ENCODE measurements around the gene NFKB1.

The NFKB1 gene

DNA sequence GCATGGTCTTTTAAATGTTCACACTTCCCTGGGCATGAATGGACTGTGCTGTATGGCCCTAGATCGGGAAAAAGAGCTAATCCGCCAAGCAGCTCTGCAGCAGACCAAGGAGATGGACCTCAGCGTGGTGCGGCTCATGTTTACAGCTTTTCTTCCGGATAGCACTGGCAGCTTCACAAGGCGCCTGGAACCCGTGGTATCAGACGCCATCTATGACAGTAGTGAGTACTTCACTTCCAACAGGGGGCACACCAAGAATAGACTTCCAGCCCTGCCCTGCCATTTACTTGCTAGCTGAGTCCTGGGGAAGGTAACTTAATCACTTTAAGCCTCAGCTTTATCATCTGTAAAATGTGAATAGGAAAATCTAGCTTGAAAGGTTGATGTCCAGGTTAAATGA is 77.7 kb downstream of the NFKB1 start:
- TF ChIP-seq, protein P1, sequence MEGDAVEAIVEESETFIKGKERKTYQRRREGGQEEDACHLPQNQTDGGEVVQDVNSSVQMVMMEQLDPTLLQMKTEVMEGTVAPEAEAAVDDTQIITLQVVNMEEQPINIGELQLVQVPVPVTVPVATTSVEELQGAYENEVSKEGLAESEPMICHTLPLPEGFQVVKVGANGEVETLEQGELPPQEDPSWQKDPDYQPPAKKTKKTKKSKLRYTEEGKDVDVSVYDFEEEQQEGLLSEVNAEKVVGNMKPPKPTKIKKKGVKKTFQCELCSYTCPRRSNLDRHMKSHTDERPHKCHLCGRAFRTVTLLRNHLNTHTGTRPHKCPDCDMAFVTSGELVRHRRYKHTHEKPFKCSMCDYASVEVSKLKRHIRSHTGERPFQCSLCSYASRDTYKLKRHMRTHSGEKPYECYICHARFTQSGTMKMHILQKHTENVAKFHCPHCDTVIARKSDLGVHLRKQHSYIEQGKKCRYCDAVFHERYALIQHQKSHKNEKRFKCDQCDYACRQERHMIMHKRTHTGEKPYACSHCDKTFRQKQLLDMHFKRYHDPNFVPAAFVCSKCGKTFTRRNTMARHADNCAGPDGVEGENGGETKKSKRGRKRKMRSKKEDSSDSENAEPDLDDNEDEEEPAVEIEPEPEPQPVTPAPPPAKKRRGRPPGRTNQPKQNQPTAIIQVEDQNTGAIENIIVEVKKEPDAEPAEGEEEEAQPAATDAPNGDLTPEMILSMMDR (IDR thresholded peaks at IDR 0.05; ENCODE audit: extremely low read depth, missing control alignments): no peak
- no peak for DNase-seq (ENCODE audit: low spot score)

DNA sequence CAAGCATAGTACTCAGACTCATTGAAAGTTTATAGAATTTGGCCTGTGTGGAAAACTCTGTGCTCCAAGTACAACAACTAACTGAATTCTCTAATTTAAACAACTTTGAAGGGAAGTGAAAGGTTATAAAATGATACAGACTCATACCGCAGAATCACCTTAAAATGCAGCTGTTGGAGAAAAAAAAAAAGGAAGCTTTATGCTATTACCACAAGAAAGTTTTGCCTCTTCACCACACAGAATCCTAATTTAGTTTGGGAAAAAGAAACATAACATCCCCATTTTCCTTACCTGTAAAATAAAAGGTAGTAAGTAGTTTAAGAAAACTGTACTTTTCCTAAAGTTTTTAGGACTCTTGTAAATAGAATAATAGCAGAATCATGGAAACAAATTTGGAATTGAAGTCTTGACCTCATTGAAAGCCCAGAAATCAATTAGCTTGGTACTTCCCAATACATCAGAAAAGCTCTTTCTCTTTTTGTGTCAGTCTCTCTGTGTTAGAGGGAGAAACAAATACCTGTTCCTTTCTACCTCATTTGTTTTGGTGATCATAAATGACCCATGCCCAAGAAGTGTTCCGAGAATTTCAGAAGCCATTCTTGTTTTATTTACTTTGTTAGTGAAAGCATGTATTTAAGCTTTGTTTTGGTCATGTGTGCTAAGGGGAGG is 78.8 kb downstream of the NFKB1 start:
- TF ChIP-seq, protein P1 (IDR thresholded peaks at IDR 0.05; ENCODE audit: extremely low read depth, missing control alignments): no peak

GRCh38 chr4:102580463-102580842 is 79.3 kb downstream of the NFKB1 start:
- no peak for DNase-seq (ENCODE audit: low spot score)
- TF ChIP-seq, protein P1 (IDR thresholded peaks at IDR 0.05; ENCODE audit: extremely low read depth, missing control alignments): no peak

More for the DNA sequence above, 78.8 kb downstream of the NFKB1 start:
- DNase-seq (ENCODE audit: low spot score): no peak

GRCh38 chr4:102584091-102584490 is 82.9 kb downstream of the NFKB1 start:
- no peak for DNase-seq (ENCODE audit: low spot score)

DNA sequence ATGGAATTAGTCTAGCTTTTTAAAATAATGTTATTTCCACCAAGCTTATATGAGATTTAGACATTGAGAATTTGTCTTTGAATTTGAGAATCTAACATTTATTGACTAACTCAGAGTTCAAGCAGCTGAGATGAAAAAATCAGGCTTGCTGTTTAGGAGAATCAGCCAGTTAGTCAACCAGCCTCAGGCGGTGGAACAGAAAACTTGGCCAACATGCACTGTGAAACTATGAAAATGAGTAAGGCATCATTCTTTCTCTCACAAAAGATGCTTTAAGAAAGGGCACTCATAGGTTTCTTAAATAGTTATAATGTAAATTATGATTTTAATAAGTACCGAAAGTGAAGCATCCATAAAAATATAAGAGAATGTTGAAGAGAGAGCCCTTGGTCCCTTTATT is 84.2 kb downstream of the NFKB1 start:
- no peak for DNase-seq (ENCODE audit: low spot score)
- TF ChIP-seq, protein P1 (IDR thresholded peaks at IDR 0.05; ENCODE audit: extremely low read depth, missing control alignments): no peak

More at GRCh38 chr4:102584091-102584490, 82.9 kb downstream of the NFKB1 start:
- TF ChIP-seq, protein P1 (IDR thresholded peaks at IDR 0.05; ENCODE audit: extremely low read depth, missing control alignments): no peak

GRCh38 chr4:102586002-102586643 is 85.0 kb downstream of the NFKB1 start:
- TF ChIP-seq, protein P1 (IDR thresholded peaks at IDR 0.05; ENCODE audit: extremely low read depth, missing control alignments): no peak
- peak; percentile 26 for DNase-seq (ENCODE audit: low spot score)

DNA sequence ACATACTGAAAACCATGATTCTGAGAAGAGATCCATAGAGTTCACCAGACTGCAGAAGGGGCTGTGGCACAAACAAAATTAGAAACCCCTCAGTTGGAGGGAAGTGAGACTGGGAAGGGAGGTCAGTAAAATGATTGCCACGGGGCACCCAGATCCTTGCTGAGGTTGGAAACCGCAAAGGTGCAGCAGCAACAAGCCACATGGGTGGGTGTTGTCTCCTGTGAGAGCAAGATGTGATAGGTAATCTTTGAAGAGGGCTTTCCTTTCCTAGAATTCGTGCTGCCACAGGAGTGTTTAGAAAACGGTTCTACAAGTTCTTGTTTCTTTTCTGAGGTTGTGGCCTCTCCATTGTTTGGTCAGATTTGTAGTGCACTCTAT is 85.5 kb downstream of the NFKB1 start:
- TF ChIP-seq, protein P1 (IDR thresholded peaks at IDR 0.05; ENCODE audit: extremely low read depth, missing control alignments): no peak
- no peak for DNase-seq (ENCODE audit: low spot score)
